Lung (tissue), 12 donors: ENCODE measurements around the gene HMG20A. TPM values are rescaled to one million over a fixed set of nuclear protein-coding genes. Genes with fewer than 3 reads are reported as not detected.

ENCODE experiments used
- ATAC-seq: fragments of 200-7000 bp; cut with Tn5 transposase; one replicate; pipeline ENCODE4 v1.9.1; 2020; ENCODE audit warnings: moderate number of reproducible peaks; ENCODE audit not compliant: insufficient read depth, low FRiP score
- DNase-seq, 3 donors: peaks; one replicate each; pipeline ENCODE4 v3.0.0-alpha.2; 2013 to 2017
- H3K27ac ChIP-seq, 2 donors: one replicate each; pipeline ENCODE4 v1.5.1; 2013; ENCODE audit warnings: mild to moderate bottlenecking in 2 of 2, moderate library complexity in 2 of 2, control low read depth in 1 of 2, inconsistent platforms in 1 of 2, low read depth in 1 of 2, low read length in 1 of 2
- H3K27me3 ChIP-seq, 3 donors: one replicate each; pipeline ENCODE4 v1.5.1; 2013; ENCODE audit warnings: low read length in 2 of 3; ENCODE audit not compliant: control insufficient read depth in 3 of 3, insufficient read depth in 3 of 3
- H3K36me3 ChIP-seq, 4 donors: one replicate each; pipeline ENCODE4 v1.5.1; 2013; ENCODE audit warnings: low read length in 4 of 4, mild to moderate bottlenecking in 1 of 4, moderate library complexity in 1 of 4; ENCODE audit not compliant: control insufficient read depth in 4 of 4, insufficient read depth in 4 of 4
- H3K4me1 ChIP-seq, 5 donors: one replicate each; pipeline ENCODE4 v1.5.1; 2013; ENCODE audit warnings: low read length in 5 of 5, mild to moderate bottlenecking in 2 of 5, moderate library complexity in 1 of 5; ENCODE audit not compliant: control insufficient read depth in 5 of 5, insufficient read depth in 5 of 5
- H3K4me3 ChIP-seq: one replicate; pipeline ENCODE4 v1.5.1; 2013; ENCODE audit warnings: mild to moderate bottlenecking, control low read depth, moderate library complexity
- H3K9ac ChIP-seq, 2 donors: one replicate each; pipeline ENCODE4 v1.5.1; 2013; ENCODE audit warnings: low read length in 2 of 2, control low read depth in 1 of 2; ENCODE audit not compliant: insufficient read depth in 1 of 2
- H3K9me3 ChIP-seq, 4 donors: one replicate each; pipeline ENCODE4 v1.5.1; 2013; ENCODE audit warnings: low read length in 3 of 4, mild to moderate bottlenecking in 1 of 4, moderate library complexity in 1 of 4; ENCODE audit not compliant: control insufficient read depth in 4 of 4, insufficient read depth in 3 of 4
- CTCF ChIP-seq: IDR thresholded peaks from 2 replicates; pipeline ENCODE4 v1.5.1; 2012; ENCODE audit warnings: mild to moderate bottlenecking; ENCODE audit errors: control extremely low read depth, extremely low read depth
- WGBS, 2 donors: extraction: QIAGEN DNeasy Blood & Tissue Kit; methylation state at CpG; one replicate each; pipeline ENCODE4 v1.1.7; 2013; 5-methylcytosine and 5-hydroxymethylcytosine counted together
- polyA plus RNA-seq, 2 donors: library from polyadenylated mRNA; stranded (reverse); fragments of 200-250 nt; gene quantifications; one replicate each; pipeline ENCODE4 v1.2.1, GENCODE V29; 2013
- total RNA-seq, 2 donors: library from RNA; depleted of rRNA in 1 of 2; stranded (reverse); fragments of >200 nt in 1 of 2; gene quantifications; one replicate each; pipeline ENCODE4 v1.2.1, GENCODE V29; 2014 to 2021
- donor health status: control.
- donor health status: control.
- donor health status: Bipolar disorder and iron deficiency.
- donor health status: healthy.
- donor health status: DM: yes; HTN: yes; CAD: no.

The HMG20A gene
- total and polyA plus RNA-seq, 4 donors, result 12.7 to 63.9 (median 23.4) TPM

GRCh38 chr15:77530576-77530975 is 109.9 kb downstream of the HMG20A start:
- Histone ChIP-seq H3K4me3 (no peak overlapping the region), H3K27ac (no peak overlapping the region), H3K4me1 (peaks cover 4 to 64% (median 20%) of the 10 kb centered on the region in 5 donors), H3K9me3 (no peaks in the 10 kb centered on the region), H3K9ac (no peak overlapping the region), H3K27me3 (no peaks in the 10 kb centered on the region), H3K36me3 (no peaks in the 10 kb centered on the region)
- WGBS, 2 donors, result 81 to 88% methylated on average over 7 of the region's 7 CpGs
- DNase-seq (peak in 1 of 3 donors; percentile 15), ATAC-seq (no peak)
- TF ChIP-seq CTCF, result no peak

GRCh38 chr15:77531191-77532000 is 110.7 kb downstream of the HMG20A start:
- peak in 1 of 3 donors; percentile 6 for DNase-seq

GRCh38 chr15:77532067-77532710 is 111.5 kb downstream of the HMG20A start:
- DNase-seq (peak in 1 of 3 donors; percentile 9), ATAC-seq (no peak)
- H3K9me3 ChIP-seq, result no peaks in the 10 kb centered on the region
- no peak overlapping the region for H3K27ac ChIP-seq
- 95 to 96% methylated on average over 3 of the region's 3 CpGs for WGBS, 2 donors
- peaks cover 4 to 48% (median 20%) of the 10 kb centered on the region in 5 donors for H3K4me1 ChIP-seq
- H3K36me3 ChIP-seq, result no peaks in the 10 kb centered on the region
- H3K4me3 ChIP-seq, result no peak overlapping the region
- H3K27me3 ChIP-seq, result no peaks in the 10 kb centered on the region
- no peak for TF ChIP-seq CTCF
- H3K9ac ChIP-seq, result no peak overlapping the region

More at GRCh38 chr15:77531191-77532000, 110.7 kb downstream of the HMG20A start:
- H3K9me3 ChIP-seq, result no peaks in the 10 kb centered on the region
- 92 to 95% methylated on average over 26 of the region's 26 CpGs for WGBS, 2 donors
- no peak for ATAC-seq
- no peak for TF ChIP-seq CTCF
- peaks cover 4 to 56% (median 20%) of the 10 kb centered on the region in 5 donors for H3K4me1 ChIP-seq
- no peaks in the 10 kb centered on the region for H3K36me3 ChIP-seq
- H3K9ac ChIP-seq, result no peak overlapping the region
- H3K27me3 ChIP-seq, result no peaks in the 10 kb centered on the region
- no peak overlapping the region for H3K4me3 ChIP-seq
- H3K27ac ChIP-seq, result no peak overlapping the region
